ENCODE results near the gene SPAG6.
"Not testable (repeated sequence)": the region's sequence is repeated elsewhere in the genome, so short reads cannot be mapped to it uniquely, and the experiment has no call there.

The SPAG6 gene

GRCh38 chr10:22345301-22346095 lies at the start of gene SPAG6:
SPAG6 (plus strand) TSS chr10:22345496; CDS start chr10:22345612, 116 bp downstream.
- no peak for DNase-seq (ENCODE audit: low read depth in 2 of 3, low spot score in 2 of 3)

GRCh38 chr10:22301193-22301592 lies 44.1 kb upstream of the SPAG6 start:
- DNase-seq (ENCODE audit: low read depth in 2 of 3, low spot score in 2 of 3): no peak

DNA sequence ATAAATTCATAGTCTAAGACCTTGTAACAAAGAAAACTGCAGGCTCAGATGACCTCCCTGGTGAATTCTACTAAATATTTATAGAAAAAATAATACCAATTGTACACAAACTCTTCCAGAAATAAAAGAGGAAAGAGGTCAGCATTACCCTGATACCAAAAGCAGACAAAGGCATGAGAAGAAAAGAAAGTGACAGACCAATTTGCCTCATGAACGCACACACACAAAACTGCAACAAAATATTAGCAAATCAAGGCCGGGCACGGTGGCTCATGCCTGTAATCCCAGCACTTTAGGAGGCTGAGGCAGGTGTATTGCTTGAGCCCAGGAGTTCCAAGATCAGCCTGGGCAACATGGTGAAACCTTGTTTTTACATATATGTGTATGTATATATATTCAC lies 41.8 kb upstream of the SPAG6 start:
- no peak for DNase-seq (ENCODE audit: low read depth in 2 of 3, low spot score in 2 of 3)

DNA sequence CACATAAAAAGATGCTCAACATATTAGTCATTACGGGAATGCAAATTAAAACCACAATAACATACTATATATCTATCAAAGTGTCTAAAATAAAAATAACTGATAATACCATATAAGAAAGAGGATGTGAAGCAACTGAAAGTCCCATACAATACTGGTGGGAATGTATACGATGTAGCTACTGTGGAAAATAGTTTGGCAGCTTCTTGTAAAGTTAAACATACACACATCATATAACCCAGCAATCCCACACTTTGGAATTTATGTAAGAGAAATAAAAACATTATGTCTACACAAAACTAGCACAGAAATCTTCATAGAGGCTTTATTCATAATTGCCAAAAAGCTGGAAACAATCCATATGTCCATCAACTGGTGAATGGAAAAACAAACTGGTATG lies 39.6 kb upstream of the SPAG6 start:
- DNase-seq (ENCODE audit: low read depth in 2 of 3, low spot score in 2 of 3): no peak

- DNase-seq (ENCODE audit: low read depth in 2 of 3, low spot score in 2 of 3): no peak
Observed at GRCh38 chr10:22308390-22308789, 36.9 kb upstream of the SPAG6 start.

DNA sequence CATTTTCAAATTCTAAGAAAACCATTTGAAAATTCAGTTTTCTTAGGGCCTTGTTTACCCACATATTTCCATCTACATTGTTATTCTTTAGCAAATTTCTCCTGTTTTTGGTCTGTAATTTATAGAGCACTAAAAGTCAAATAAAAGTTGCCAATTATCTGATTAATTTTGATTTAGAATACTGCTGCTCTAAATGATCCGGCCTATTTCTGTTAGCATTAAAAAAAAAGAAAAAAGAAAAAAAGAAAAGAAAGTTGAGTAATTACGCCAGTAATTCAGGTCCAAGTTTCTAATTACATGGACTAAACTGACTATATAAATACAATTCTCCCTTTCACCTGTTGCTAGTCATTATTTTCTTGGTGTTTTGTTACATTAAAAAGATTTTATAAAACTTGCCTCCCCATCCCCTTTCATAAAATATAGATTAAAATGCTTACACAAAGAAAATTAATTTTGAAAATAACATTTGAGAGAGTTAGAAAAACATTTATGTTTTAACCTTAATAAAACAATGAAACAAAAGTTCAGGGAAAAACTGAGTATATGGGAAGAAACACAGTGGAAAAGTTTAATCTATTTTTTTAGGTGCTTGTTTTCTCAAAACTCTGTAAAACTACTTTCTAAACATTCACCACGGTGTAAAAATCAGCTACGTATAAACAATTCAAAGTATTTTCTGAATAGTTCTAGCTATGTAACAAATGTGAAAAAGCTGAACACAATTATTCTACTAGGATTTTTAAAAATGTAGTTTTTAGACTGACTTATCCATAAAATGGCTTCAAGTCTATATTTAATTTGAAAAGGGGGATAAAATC lies 35.9 kb upstream of the SPAG6 start:
- no peak for DNase-seq (ENCODE audit: low read depth in 2 of 3, low spot score in 2 of 3)

DNA sequence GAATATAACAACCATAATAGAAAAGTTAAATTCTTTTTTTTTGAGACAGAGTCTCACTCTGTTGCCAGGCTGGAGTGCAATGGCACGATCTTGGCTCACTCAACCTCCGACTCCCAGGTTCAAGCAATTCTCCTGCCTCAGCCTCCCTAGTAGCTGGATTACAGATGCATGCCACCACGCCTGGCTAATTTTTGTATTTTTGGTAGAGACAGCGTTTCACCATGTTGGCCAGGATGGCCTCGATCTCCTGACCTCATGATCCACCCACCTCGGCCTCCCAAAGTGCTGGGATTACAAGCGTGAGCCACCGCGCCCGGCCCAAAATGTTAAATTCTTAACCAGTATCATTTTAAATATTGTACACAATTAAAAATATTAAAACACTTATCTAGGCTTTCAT lies 35.3 kb upstream of the SPAG6 start:
- DNase-seq (ENCODE audit: low read depth in 2 of 3, low spot score in 2 of 3): not testable (repeated sequence)

GRCh38 chr10:22310928-22311327 lies 34.4 kb upstream of the SPAG6 start:
- DNase-seq (ENCODE audit: low read depth in 2 of 3, low spot score in 2 of 3): no peak

GRCh38 chr10:22314852-22315251 lies 30.4 kb upstream of the SPAG6 start:
- DNase-seq (ENCODE audit: low read depth in 2 of 3, low spot score in 2 of 3): no peak

DNA sequence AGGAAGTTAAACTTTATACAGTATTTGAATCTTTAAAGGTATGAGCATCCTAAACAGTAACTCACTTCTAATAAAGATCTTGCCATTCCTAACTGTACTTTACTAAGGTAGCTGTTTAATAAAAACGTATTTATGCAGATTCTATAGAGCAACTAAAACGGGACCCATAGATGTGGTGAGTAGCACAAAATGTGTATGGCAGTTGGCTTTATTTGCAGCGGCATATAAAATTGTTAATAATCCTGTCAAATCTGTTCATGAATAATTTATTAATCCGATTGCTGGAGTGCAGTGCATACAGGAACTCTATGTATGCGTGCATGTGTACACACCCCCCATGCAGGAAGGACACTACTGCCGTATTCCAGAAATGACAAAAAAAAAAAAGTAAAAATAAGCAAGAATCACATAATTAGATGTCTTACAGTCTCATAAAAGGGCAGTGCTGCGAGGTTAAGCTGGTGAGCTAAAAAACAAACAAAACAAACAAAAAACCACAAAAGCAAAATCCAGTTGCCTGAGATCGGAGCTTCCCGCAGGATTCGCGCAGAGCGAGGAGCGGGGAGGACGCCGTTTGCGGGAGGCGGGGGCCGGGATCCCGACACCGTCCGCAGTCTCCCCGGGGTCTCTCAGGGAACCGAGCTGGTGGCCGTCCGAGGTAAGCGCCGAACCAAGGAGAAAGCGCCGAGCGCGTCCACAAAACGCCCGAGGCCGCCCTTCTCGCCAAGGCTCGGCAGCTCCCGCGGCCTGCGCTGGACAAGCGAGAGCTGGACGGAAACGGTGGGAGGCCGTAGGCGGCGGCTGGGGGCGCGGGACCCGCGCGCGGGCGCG lies 29.6 kb upstream of the SPAG6 start:
- DNase-seq (ENCODE audit: low read depth in 2 of 3, low spot score in 2 of 3): peak in 1 of 3 experiments; percentile 31

GRCh38 chr10:22316286-22317075 lies 28.8 kb upstream of the SPAG6 start, which contains the start of gene COMMD3:
COMMD3 (plus strand) TSS chr10:22316388; CDS start chr10:22316418, 30 bp downstream.
- peak in 2 of 3 experiments; percentile 52 to 57 for DNase-seq (ENCODE audit: low read depth in 2 of 3, low spot score in 2 of 3)

- no peak for DNase-seq (ENCODE audit: low read depth in 2 of 3, low spot score in 2 of 3)
Observed at GRCh38 chr10:22317076-22317370, 28.3 kb upstream of the SPAG6 start.

DNA sequence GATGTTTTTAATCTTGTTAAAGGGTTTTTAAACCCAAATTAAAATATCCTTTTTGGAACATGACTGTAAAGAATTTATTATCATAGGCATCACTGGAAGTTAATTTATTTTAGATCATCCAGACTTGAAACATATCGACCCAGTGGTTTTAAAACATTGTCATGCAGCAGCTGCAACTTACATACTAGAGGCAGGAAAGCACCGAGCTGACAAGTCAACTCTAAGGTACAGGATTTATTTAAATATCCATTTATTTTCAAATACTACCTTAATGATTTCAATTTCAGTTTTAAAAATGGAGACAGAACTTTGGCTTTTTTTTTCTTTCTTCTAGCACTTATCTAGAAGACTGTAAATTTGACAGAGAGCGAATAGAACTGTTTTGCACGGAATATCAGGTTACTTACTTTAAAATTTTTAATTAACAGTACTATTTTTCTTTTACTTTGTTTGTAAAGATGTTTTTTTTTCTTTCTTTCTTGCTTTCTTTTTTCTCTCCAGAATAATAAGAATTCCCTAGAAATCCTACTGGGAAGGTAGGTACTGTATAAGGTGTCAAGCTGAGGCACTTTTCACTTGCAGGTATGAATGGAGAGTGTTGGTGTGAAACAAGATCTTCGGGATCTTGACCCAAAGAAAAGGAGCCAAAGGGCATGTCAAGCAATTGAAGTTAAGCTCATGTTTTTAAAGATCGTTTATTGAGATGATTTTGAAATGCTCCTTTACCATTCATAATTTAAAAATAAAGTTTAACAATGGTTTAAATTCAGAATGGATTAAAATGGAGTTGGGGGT lies 27.3 kb upstream of the SPAG6 start:
- no peak for DNase-seq (ENCODE audit: low read depth in 2 of 3, low spot score in 2 of 3)

DNA sequence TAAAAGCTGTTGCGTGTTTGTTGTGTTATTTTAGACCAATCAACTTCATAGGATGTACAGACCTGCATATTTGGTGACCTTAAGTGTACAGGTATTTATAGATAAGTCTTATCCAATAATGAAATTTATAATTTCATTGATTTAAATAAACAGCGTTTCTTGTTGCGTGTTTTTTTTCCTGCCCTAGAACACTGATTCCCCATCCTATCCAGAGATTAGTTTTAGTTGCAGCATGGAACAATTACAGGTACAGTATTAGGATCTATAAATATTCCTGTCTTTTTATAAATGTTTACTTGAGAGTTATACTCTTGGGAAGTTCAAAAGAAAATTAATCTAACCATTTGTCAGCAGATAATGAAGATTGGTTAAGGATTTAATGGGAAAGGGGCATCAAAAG lies 26.5 kb upstream of the SPAG6 start:
- no peak for DNase-seq (ENCODE audit: low read depth in 2 of 3, low spot score in 2 of 3)

DNA sequence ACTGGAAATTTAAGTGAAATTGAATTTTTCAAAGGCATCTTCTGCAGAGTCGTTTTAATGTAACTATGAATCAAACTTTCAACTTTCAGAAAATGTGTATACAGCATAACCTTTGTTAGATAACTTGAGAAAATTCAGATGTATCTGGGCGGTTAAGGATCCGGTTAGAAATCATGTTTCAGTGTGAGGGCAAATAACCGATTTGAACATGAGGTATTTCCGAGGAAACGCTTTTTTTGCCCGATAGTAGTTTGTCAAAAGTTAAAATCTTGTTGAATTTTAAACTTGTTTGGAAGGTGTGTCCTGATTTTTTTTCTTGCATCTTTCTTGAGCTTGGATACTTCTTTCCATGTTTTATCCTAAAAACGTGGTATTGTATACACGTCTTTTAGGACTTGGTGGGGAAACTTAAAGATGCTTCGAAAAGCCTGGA lies 25.7 kb upstream of the SPAG6 start:
- no peak for DNase-seq (ENCODE audit: low read depth in 2 of 3, low spot score in 2 of 3)

- DNase-seq (ENCODE audit: low read depth in 2 of 3, low spot score in 2 of 3): no peak
Observed at GRCh38 chr10:22319980-22320558, 25.2 kb upstream of the SPAG6 start.

- DNase-seq (ENCODE audit: low read depth in 2 of 3, low spot score in 2 of 3): no peak
Observed at GRCh38 chr10:22320591-22321155, 24.6 kb upstream of the SPAG6 start, which contains the start of gene BMI1. BMI1 (plus strand) TSS chr10:22321099; CDS start chr10:22326450, 5,351 bp downstream.

- no peak for DNase-seq (ENCODE audit: low read depth in 2 of 3, low spot score in 2 of 3)
Observed at GRCh38 chr10:22321156-22321923, 24.0 kb upstream of the SPAG6 start.

Measured in activated CD8-positive, alpha-beta memory T cell treated with anti-CD3 and anti-CD28 coated beads for 48 hours (primary cell).